ENCODE data around the gene TTC28.

DNA sequence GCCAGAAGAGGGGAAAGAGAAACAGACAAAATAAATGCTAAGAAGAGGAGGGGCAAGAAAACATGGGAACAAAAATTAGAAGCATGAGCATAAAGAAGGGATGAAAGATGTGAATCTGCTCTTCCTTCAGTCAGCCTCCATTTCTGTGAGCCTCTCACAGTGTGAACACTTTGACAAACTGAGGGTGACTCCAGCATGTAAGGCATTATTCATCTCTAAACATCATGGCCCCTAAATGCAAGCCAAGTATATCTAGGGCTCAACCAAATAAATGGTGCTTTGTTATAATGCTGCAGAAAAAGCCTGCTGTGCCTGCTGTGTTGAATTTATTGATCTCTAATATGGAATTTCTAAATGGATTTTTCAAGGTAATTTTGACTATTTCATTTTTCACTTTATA, 281.3 kb downstream of the TTC28 start:
- TF ChIP-seq POLR2A (IDR thresholded peaks at IDR 0.05; ENCODE audit: low read depth, low read length) (no peak), EZH2 (IDR thresholded peaks at IDR 0.05; ENCODE audit: borderline replicate concordance, low read depth, low read length, severe bottlenecking) (no peak), FOS (IDR thresholded peaks at IDR 0.05; ENCODE audit: borderline replicate concordance, insufficient read depth, low read length) (no peak), MYC (IDR thresholded peaks at IDR 0.05; ENCODE audit: low read depth, low read length) (no peak), POLR2AphosphoS5 (IDR thresholded peaks at IDR 0.05; ENCODE audit: insufficient read depth, low read depth, low read length) (no peak), JUN (IDR thresholded peaks at IDR 0.05; ENCODE audit: borderline replicate concordance, insufficient read depth, insufficient read length, low read depth) (no peak), GATA2 (IDR thresholded peaks at IDR 0.05; ENCODE audit: insufficient read depth, insufficient read length, low read depth, low read length) (no peak)
- TF ChIP-seq, protein P1, sequence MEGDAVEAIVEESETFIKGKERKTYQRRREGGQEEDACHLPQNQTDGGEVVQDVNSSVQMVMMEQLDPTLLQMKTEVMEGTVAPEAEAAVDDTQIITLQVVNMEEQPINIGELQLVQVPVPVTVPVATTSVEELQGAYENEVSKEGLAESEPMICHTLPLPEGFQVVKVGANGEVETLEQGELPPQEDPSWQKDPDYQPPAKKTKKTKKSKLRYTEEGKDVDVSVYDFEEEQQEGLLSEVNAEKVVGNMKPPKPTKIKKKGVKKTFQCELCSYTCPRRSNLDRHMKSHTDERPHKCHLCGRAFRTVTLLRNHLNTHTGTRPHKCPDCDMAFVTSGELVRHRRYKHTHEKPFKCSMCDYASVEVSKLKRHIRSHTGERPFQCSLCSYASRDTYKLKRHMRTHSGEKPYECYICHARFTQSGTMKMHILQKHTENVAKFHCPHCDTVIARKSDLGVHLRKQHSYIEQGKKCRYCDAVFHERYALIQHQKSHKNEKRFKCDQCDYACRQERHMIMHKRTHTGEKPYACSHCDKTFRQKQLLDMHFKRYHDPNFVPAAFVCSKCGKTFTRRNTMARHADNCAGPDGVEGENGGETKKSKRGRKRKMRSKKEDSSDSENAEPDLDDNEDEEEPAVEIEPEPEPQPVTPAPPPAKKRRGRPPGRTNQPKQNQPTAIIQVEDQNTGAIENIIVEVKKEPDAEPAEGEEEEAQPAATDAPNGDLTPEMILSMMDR (IDR thresholded peaks at IDR 0.05; ENCODE audit: extremely low read depth in 1 of 2, insufficient read depth in 1 of 2, low read depth in 1 of 2, low read length in 2 of 2) = no peak
- TF ChIP-seq, protein P2, sequence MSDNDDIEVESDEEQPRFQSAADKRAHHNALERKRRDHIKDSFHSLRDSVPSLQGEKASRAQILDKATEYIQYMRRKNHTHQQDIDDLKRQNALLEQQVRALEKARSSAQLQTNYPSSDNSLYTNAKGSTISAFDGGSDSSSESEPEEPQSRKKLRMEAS (IDR thresholded peaks at IDR 0.05; ENCODE audit: insufficient read depth, insufficient read length) = no peak

All from endothelial cell of umbilical vein (primary cell).